ENCODE data around the gene CCR6.

The CCR6 gene

DNA sequence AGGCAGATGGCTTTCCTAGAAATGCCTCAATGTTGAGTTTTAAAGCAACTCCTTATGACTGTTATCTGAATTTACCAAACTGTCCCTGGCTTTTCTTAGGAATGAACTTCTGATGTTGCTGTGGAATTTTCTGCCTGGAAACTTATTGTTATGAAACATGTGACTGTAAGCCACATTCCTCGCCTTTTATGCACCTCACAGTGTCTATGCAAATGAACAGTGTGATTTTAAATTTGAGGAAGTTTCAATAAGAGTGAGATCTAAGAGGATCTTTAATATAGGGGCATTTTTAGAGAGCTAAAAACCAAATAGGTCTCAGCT is 2.4 kb upstream of the CCR6 start:
- DNase-seq (ENCODE audit: low spot score), result no peak

GRCh38 chr6:167121335-167121841 is 1.5 kb upstream of the CCR6 start:
- no peak for DNase-seq (ENCODE audit: low spot score)

DNA sequence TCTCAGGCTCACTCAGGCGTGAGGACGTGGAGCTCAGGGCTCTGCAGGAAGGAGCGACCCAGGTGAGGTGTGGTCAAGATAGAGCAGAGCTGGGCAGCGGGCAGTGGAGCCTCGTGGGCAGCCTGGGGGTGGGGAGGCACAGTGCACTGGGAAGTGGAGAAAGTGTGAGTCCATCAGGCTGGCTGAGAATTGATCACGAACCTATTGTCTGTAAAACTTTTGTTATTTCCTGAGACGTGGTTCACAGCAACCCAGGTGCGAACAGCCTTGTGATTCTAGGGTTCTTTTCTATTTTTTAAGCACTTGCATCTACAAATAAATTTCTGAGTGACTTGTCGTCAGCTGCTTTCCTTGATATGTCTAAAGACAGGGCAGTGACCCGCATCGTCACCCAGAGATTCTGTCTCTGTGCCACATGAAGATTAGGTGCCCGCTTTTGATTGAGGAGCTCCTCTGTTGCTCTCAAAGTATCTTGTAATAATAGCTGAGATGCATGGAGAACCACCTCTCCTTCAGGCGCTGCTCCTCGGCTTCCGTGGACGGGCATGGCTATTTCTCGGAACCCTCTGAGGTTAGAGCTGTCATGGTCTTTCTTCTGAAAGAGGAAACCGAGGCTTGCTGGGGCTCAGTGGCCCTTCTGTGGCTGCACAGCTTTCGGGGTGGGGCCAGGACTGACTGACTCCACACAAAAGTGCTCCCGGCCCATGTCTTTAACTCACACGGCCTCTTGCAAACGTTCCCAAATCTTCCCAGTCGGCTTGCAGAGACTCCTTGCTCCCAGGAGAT is 662 bp upstream of the CCR6 start:
- DNase-seq (ENCODE audit: low spot score), result no peak

GRCh38 chr6:167124753-167125152 is 1.9 kb downstream of the CCR6 start:
- no peak for DNase-seq (ENCODE audit: low spot score)

GRCh38 chr6:167125410-167125809 is 2.5 kb downstream of the CCR6 start:
- DNase-seq (ENCODE audit: low spot score), result no peak

DNA sequence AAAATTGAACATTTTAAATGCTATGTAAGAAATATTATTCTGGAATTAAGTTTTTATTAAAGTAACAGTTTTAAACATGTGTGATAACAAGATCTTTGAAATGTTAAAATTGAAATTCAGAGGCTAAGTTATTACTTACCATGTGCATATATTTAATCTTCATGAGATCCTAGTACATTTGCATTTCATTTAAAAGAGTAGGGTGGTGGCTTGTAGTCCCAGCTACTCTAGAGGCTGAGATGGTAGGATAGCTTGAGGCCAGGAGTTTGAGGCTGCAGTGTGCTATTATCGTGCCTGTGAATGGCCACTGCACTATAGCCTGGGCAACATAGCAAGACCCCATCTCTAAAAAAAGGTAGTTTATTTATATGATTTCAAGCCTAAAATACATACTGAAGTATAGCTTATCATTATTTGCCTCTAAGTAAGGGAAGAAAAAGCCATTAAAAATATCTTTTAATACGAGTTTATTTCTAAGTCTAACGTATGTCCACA is 3.0 kb downstream of the CCR6 start:
- no peak for DNase-seq (ENCODE audit: low spot score)

DNA sequence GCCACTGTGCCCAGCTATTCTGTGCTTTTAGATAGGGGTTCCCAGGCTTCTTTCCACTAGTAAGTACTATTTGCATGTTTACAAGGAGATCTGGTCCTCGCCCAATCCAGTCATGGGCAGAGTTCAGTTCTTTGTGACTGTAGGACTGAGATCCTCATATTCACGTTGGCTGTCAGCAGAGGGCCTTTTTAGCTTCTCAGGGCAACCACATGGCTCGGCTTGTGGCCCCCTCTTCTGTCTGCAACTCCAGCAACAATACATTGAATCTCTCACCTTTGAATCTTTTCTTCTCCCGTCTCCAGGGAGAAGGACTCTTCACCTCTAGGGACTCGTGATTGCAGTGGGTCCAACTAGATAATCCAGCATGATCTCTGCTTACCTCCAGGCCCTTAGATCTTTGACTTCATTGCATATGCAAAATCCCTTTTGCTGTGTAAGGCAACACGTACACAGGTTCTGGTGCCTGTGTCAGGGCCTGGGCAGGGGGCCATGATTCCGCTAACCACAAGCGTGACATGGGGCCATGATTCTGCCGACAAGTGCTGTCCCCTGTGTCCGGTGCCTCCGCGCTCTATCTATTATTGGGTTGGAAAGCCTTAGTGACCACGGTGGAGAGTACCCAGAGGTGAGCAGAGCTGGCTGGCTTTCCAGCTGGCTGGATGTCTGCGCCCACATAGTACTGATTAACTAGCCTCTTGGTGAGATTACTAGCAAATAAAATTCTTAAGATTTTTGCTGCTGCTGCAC is 5.1 kb downstream of the CCR6 start:
- no peak for DNase-seq (ENCODE audit: low spot score)

- DNase-seq (ENCODE audit: low spot score), result no peak
Measured at GRCh38 chr6:167129159-167129558, 6.3 kb downstream of the CCR6 start.

DNA sequence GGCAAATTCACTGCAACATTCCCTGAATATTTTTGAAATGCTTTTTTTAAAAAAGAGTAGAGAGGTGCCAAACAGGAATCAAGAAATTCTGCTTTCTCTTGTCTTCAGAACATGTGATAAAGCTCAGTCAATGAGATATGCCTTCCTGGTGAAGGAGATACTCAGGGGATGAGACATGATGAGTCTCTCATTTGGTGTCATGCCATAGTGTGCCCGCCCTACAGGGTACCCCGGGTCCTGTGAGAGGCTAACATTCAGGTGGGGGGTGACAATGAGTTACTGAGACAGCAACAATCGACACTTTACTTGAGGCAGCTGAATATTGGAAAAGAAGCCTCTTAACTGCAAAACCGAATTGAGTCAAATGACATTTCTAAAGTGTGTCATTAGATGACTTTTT is 6.7 kb downstream of the CCR6 start:
- DNase-seq (ENCODE audit: low spot score), result no peak

- no peak for DNase-seq (ENCODE audit: low spot score)
Measured at GRCh38 chr6:167130008-167130677, 7.2 kb downstream of the CCR6 start.

- DNase-seq (ENCODE audit: low spot score), result no peak
Measured at GRCh38 chr6:167130712-167131684, 8.1 kb downstream of the CCR6 start.

- no peak for DNase-seq (ENCODE audit: low spot score)
Measured at GRCh38 chr6:167134448-167135328, 11.8 kb downstream of the CCR6 start.

- DNase-seq (ENCODE audit: low spot score), result no peak
Measured at GRCh38 chr6:167136376-167136775, 13.5 kb downstream of the CCR6 start.

GRCh38 chr6:167137081-167137480 is 14.2 kb downstream of the CCR6 start:
- no peak for DNase-seq (ENCODE audit: low spot score)

GRCh38 chr6:167137881-167138280 is 15.0 kb downstream of the CCR6 start:
- DNase-seq (ENCODE audit: low spot score), result no peak

GRCh38 chr6:167139761-167140160 is 16.9 kb downstream of the CCR6 start:
- DNase-seq (ENCODE audit: low spot score), result no peak

DNA sequence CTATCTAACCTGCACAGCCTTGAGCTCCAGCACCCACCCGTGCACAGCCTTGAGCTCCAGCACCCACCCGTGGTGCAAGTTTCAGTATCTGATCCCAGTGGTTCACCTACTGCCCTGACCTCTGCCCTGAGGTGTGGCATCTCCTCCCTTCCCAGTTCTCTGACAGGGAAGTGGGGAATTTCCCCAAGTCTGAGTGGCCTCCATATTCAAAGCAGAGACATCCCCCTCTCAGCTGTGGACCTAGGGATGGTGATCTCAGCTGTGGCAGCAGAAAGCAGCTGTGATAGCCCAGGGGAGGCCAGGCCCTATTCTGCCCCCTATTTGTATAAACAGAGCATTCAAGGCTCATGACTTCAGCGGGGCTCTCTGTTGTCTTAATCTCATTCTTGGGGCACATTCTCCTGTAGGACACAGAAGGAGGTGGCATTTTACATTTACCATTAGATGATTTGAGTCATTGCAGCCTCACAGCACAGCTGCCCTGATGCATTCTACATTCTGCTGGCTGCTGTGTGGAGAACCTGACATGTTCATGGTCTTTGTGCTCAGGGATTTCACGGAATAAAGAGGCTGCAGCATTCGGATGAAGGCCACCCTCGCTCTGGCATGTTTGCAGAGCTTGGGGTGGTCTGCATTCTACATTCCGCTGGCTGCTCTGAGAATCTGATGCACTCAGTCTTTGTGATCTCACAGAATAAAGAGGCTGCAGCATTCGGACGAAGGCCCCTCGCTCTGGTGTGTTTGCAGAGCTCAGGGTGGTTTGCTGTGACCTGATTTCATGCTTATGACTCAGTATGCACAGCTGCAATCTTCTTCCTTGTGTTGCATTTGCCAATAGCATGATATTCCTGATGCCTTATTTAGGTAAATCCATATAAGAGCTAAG is 17.9 kb downstream of the CCR6 start:
- no peak for DNase-seq (ENCODE audit: low spot score)

- DNase-seq (ENCODE audit: low spot score), result no peak
Measured at GRCh38 chr6:167141667-167142432, 19.0 kb downstream of the CCR6 start.

- no peak for DNase-seq (ENCODE audit: low spot score)
Measured at GRCh38 chr6:167142433-167142761, 19.5 kb downstream of the CCR6 start.

Data from putamen (tissue), 1 donor.